Right lobe of liver (tissue), 4 donors: Measurements from ENCODE around the gene DHX16.

ENCODE experiments used
- CTCF ChIP-seq, 4 donors: fragments of 200-600 bp in 3 of 4; fragments of 450-650 bp in 1 of 4; IDR thresholded peaks; one replicate each; pipeline versions ENCODE4 v1.5.1 to v1.8.0; 2016 to 2022; ENCODE audit warnings: antibody characterized with exemption in 4 of 4, mild to moderate bottlenecking in 2 of 4
- POLR2A ChIP-seq: fragments of 450-650 bp; IDR thresholded peaks from one replicate; pipeline ENCODE4 v1.6.1; 2017; ENCODE audit warnings: antibody characterized with exemption, mild to moderate bottlenecking
- donor health status: DM: no; HTN: no; CAD: no.
- donor health status: DM: no; HTN: no; CAD: no.
- donor health status: DM: no; HTN: yes; CAD: no.

DNA sequence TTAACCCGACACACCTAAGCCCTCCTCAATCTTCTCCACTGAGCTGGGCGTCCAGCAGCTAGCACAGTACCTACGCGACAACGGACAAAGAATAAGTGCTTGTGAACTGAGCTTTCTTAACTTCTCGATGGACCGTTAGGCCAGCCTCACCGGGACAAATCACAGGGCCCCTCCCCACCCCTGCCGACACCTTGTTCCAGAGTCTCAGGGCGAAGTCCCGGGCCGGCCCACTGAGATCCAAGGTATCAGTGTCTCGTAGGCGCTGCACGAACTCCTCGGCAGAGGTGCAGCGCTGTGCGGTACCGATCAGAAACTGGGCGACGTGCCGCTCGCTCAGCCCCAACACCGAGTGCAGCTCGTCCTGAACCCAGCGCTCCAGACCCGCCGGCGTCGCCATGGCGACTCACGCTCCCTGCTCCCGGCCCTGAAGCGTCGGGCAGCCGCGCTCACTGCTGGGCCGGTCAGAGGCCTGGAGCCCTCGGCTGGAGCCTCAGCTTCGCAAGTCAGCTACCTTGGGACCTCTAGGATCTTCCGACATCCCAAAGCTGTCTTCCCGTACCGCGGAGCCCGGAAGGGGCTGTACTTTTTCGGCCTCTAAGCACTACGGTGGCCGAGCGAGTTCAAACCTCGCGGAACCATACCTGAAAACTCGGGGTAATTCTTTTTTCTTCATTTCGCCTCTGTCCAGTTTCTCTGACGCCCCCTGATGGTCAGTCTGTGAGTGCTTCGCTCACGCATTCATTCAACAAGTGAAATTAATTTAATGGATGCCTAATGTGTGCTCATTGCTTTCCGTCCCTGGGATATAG, at the start of gene DHX16:
- peak; percentile 82 to 89 (median 86) for TF ChIP-seq CTCF (IDR thresholded peaks at IDR 0.05)
- peak; percentile 44 for TF ChIP-seq POLR2A
